ENCODE measurements around the gene CAPN15. TPM values are rescaled to one million over a fixed set of nuclear protein-coding genes. Genes with fewer than 3 reads are reported as not detected.

CAPN15 gene
- total RNA-seq, 4 donors from 2014 or later = 22.3 to 37.8 (median 27.4) TPM

DNA sequence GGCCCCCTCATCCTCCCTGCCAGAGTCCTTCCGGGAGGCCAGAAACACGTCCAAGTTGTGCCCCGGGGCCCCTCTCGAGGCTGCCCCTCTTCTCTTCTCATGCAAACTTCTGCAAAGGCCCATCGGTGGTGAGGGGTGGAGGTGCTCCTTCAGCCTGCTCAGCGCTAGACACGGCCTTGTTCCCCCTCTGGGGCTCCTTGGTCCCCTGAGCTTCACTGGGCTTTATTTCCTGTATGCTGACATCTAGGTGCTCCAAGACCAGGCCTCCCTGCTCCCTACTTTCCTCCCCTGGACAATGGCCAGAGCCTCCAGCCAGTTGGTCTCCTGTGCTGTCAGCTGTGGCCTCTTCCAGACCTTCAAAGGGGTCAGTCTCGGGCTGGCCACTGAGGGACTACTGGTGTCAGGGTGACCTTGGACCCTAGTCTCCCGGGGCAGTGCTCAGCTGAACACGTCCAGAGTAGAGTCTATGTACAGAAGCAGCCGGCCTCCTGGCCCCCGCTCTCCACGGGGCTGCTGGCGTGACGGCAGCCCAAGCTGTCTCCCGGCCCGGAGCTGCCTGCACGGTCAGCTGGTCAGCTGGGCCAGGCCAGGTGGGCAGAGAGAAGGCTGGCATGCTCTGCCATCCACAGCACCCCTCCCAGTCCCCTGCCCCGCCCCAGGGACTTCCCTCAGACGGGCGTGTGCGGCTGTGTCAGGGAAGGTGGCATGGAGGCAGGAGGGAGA is 30.9 kb downstream of the CAPN15 start:
- Histone ChIP-seq H3K27ac (no peak overlapping the region), H3K4me1 (no peaks in the 10 kb centered on the region), H3K27me3 (peaks cover 26 to 33% (median 31%) of the 10 kb centered on the region in 3 donors), H3K36me3 (peaks cover 0 to 7% of the 10 kb centered on the region in 2 donors), H3K9me3 (no peaks in the 10 kb centered on the region), H3K4me3 (no peak overlapping the region)
- ATAC-seq (no peak), DNase-seq (no peak)
- in situ Hi-C loops (cut with MboI; ENCODE audit: low sequenced_read_pairs in 4 of 4) (no loop called here), intact Hi-C loops (cut with DNase I; ENCODE audit: low total_unique reads) (no loop called here)
- no peak for TF ChIP-seq POLR2A (IDR thresholded peaks at IDR 0.05)
- TF ChIP-seq, protein P1, sequence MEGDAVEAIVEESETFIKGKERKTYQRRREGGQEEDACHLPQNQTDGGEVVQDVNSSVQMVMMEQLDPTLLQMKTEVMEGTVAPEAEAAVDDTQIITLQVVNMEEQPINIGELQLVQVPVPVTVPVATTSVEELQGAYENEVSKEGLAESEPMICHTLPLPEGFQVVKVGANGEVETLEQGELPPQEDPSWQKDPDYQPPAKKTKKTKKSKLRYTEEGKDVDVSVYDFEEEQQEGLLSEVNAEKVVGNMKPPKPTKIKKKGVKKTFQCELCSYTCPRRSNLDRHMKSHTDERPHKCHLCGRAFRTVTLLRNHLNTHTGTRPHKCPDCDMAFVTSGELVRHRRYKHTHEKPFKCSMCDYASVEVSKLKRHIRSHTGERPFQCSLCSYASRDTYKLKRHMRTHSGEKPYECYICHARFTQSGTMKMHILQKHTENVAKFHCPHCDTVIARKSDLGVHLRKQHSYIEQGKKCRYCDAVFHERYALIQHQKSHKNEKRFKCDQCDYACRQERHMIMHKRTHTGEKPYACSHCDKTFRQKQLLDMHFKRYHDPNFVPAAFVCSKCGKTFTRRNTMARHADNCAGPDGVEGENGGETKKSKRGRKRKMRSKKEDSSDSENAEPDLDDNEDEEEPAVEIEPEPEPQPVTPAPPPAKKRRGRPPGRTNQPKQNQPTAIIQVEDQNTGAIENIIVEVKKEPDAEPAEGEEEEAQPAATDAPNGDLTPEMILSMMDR (IDR thresholded peaks at IDR 0.05 in 4 of 5, conservative IDR thresholded peaks at IDR 0.05 in 1 of 5) = no peak

DNA sequence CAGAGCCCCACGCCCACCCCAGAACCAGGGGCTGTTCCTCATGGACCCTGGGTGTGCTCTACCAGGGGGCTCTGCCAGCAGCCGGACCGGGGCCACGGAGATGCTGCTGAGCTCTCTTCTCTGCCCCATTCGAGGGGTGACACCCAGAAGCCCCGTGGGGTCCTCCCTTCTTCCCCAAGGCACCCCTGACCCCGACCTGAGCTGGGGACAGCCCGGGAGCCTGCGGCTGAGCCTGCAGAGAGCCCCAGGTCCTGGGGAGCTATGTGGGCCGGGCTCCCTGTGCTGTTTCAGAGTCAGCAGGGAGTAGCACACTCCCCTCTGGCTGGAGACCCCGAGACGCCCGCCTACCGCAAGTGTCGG is 31.5 kb downstream of the CAPN15 start:
- DNase-seq (no peak), ATAC-seq (no peak)
- TF ChIP-seq, protein P1 (IDR thresholded peaks at IDR 0.05 in 4 of 5, conservative IDR thresholded peaks at IDR 0.05 in 1 of 5) = no peak
- TF ChIP-seq POLR2A (IDR thresholded peaks at IDR 0.05) = no peak
- Histone ChIP-seq H3K4me1 (no peaks in the 10 kb centered on the region), H3K9me3 (no peaks in the 10 kb centered on the region), H3K27ac (no peak overlapping the region), H3K4me3 (no peak overlapping the region), H3K27me3 (peaks cover 26 to 33% (median 31%) of the 10 kb centered on the region in 3 donors), H3K36me3 (peaks cover 0 to 2% of the 10 kb centered on the region in 2 donors)
- intact Hi-C loops (cut with DNase I; ENCODE audit: low total_unique reads) (no loop called here), in situ Hi-C loops (cut with MboI; ENCODE audit: low sequenced_read_pairs in 4 of 4) (no loop called here)

DNA sequence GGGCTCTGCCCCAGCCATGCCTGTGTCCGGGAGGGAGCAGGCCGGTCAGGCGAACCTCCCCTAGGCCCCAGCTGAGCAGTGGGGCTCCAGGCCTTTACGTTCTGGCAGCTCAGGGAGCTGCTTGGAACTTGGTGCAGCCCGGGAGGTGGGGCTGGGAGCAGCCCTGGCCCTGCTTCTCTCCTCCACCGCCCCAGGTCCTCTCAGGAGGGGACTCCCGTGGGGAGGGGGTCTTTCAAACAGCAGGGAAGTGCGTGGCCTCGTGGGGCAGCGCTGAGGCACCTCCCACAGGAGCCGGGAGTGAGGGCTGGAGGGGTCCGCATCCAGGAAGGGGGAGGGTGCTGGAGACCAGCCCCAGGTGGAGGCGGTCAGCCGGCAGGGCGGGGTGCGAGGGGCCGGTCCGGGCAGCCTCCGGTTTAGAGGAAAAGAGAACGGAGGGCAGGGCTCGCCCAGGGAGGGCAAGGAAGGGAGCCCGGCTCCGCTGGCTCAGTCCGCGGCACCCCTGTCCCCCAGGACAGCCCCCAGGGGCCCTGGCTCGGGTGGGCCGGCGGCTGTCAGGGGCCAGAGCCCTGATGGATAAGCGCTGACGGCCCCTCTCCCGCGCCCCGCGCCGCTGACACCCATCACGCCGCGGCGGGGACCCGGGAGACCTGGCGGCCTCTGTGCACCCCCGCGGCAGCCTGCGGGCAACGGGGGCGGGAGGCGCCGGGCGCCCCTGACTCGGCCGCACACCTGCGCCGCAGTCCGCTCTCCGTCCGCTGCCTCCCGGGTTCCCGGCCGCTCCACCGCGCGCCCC is 32.1 kb downstream of the CAPN15 start:
- no peak for DNase-seq

DNA sequence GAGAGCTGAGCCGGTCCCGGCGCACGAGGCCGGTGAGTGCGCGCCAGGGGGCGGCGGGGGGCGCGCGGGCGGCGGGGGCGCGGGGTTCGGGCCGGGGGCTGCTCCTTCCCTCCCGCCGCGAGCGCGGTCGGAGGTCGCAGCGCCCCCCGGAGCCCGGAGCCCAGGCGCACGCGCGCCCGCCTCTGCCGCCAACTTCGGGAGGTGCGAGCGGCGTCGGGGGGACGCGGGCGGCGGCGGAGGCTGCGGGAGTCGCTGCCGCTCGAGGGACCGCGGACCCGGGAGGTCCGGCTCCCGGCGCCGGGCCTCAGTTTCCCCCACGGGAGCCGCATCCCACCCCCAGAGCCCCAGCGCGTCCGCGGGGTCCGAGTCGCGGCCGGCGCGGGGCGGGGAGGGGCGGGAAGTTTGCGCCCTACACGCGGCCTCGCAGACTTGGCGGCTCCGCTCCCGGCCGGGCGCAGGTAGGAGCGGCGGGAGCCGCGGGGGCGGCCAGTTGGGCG is 32.7 kb downstream of the CAPN15 start, which contains the start of gene PRR35:
PRR35 (plus strand) TSS at position 191 of the 497 bp plus-strand sequence. CDS start 2,901 bp downstream, outside the sequence.
- Histone ChIP-seq H3K9me3 (no peaks in the 10 kb centered on the region), H3K4me1 (no peaks in the 10 kb centered on the region), H3K27ac (no peak within 1 kb of the TSS), H3K4me3 (no peak within 1 kb of the TSS), H3K36me3 (no peaks in the 10 kb centered on the region), H3K27me3 (peaks cover 26 to 33% (median 31%) of the 10 kb centered on the region in 3 donors)
- ATAC-seq (no peak), DNase-seq (no peak)
- TF ChIP-seq, protein P1 (IDR thresholded peaks at IDR 0.05 in 4 of 5, conservative IDR thresholded peaks at IDR 0.05 in 1 of 5) = no peak
- TF ChIP-seq POLR2A (IDR thresholded peaks at IDR 0.05) = no peak
- in situ Hi-C loops (cut with MboI; ENCODE audit: low sequenced_read_pairs in 4 of 4) (no loop called here), intact Hi-C loops (cut with DNase I; ENCODE audit: low total_unique reads) (no loop called here)

More for the DNA sequence above, 32.1 kb downstream of the CAPN15 start:
- in situ Hi-C loops (cut with MboI; ENCODE audit: low sequenced_read_pairs in 4 of 4) = no loop called here
- no peaks in the 10 kb centered on the region for H3K9me3 ChIP-seq
- no peak overlapping the region for H3K4me3 ChIP-seq
- peaks cover 26 to 33% (median 31%) of the 10 kb centered on the region in 3 donors for H3K27me3 ChIP-seq
- no peak overlapping the region for H3K27ac ChIP-seq
- no peaks in the 10 kb centered on the region for H3K4me1 ChIP-seq
- no peak for TF ChIP-seq POLR2A (IDR thresholded peaks at IDR 0.05)
- TF ChIP-seq, protein P1 (IDR thresholded peaks at IDR 0.05 in 4 of 5, conservative IDR thresholded peaks at IDR 0.05 in 1 of 5) = no peak
- ATAC-seq = no peak
- intact Hi-C loops (cut with DNase I; ENCODE audit: low total_unique reads) = no loop called here
- H3K36me3 ChIP-seq = no peaks in the 10 kb centered on the region
